CD4-positive, alpha-beta T cell (primary cell): ENCODE data around the gene NPPA. TPM values are rescaled to one million over a fixed set of nuclear protein-coding genes. Genes with fewer than 3 reads are reported as not detected.
A peak's percentile ranks its signal among the peaks of the same experiment; 100 is the strongest.

ENCODE experiments used
- ATAC-seq: fragments of 200-7000 bp; cut with Tn5 transposase; one replicate; pipeline ENCODE4 v1.10.0; 2022; ENCODE audit warnings: mild to moderate bottlenecking; ENCODE audit not compliant: poor library complexity
- CTCF ChIA-PET: fragments of 350-600 bp; sonication (Branson Sonifier 250); formaldehyde crosslinking; loops from one replicate; lab custom pipeline; 2021; ENCODE audit warnings: antibody characterized with exemption, inconsistent platforms; lab: Charles Lee
- POLR2A ChIA-PET: fragments of 350-600 bp; sonication (Branson Sonifier 250); formaldehyde crosslinking; loops from one replicate; lab custom pipeline; 2021; ENCODE audit warnings: antibody characterized with exemption, inconsistent platforms; lab: Charles Lee
- DNase-seq, 14 experiments: peaks; one replicate each; pipeline ENCODE4 v3.0.0-alpha.2; 2013 to 2020; ENCODE audit warnings: mixed read lengths in 2 of 14
- H3K27ac ChIP-seq, 2 donors: one replicate each; pipeline versions ENCODE4 v1.5.1 to v1.7.0; 2013; ENCODE audit warnings: low read length in 2 of 2, low read depth in 1 of 2, mild to moderate bottlenecking in 1 of 2
- H3K27me3 ChIP-seq, 2 experiments: 1 replicate in 1 of 2; 2 replicates in 1 of 2; pipeline versions ENCODE4 v1.6.1 to v1.7.0; 2013; ENCODE audit warnings: low read length in 2 of 2, control low read depth in 1 of 2, mild to moderate bottlenecking in 1 of 2, moderate library complexity in 1 of 2; ENCODE audit not compliant: insufficient read depth in 2 of 2, control insufficient read depth in 1 of 2
- H3K36me3 ChIP-seq: one replicate; pipeline ENCODE4 v1.6.1; 2013; ENCODE audit warnings: low read length, control low read depth; ENCODE audit not compliant: insufficient read depth
- H3K4me1 ChIP-seq: one replicate; pipeline ENCODE4 v1.6.1; 2013; ENCODE audit warnings: low read length, control low read depth; ENCODE audit not compliant: insufficient read depth
- H3K4me3 ChIP-seq: one replicate; pipeline ENCODE4 v1.5.1; 2013; ENCODE audit warnings: mild to moderate bottlenecking, low read length, moderate library complexity
- H3K9me3 ChIP-seq, 2 experiments: 1 replicate in 1 of 2; 2 replicates in 1 of 2; pipeline versions ENCODE4 v1.6.1 to v1.7.0; 2013; ENCODE audit warnings: low read length in 2 of 2, mild to moderate bottlenecking in 2 of 2, control low read depth in 1 of 2, moderate library complexity in 1 of 2; ENCODE audit not compliant: control insufficient read depth in 1 of 2, insufficient read depth in 1 of 2
- H3K27ac Mint-ChIP-seq: one replicate; pipeline ENCODE4 v1.8.0; 2020; ENCODE audit warnings: mixed read lengths
- H3K27me3 Mint-ChIP-seq: one replicate; pipeline ENCODE4 v1.8.0; 2021; ENCODE audit warnings: mixed read lengths
- H3K36me3 Mint-ChIP-seq: one replicate; pipeline ENCODE4 v1.8.0; 2021; ENCODE audit warnings: low read depth, mixed read lengths
- H3K4me1 Mint-ChIP-seq: one replicate; pipeline ENCODE4 v1.8.0; 2021; ENCODE audit warnings: low read depth, mixed read lengths
- H3K4me3 Mint-ChIP-seq: one replicate; pipeline ENCODE4 v1.8.0; 2020; ENCODE audit warnings: mild to moderate bottlenecking, mixed read lengths
- H3K9me3 Mint-ChIP-seq: one replicate; pipeline ENCODE4 v1.8.0; 2020; ENCODE audit warnings: mixed read lengths
- CTCF ChIP-seq: fragments of 200-600 bp; IDR thresholded peaks from one replicate; pipeline ENCODE4 v1.8.0; 2022; ENCODE audit warnings: antibody characterized with exemption, mild to moderate bottlenecking
- intact Hi-C, 2 experiments: fragments of 100-400 bp; cut with DNase I in 1 of 2; cut with micrococcal nuclease in 1 of 2; formaldehyde crosslinking; loops; one replicate each; pipeline versions ENCODE4 v1.15.1 to v1.9.0; 2023 to 2025; cut with DNase I, micrococcal nuclease
- total RNA-seq, 174 experiments: library from RNA in 2 of 174; stranded (reverse) in 2 of 174; gene quantifications; one replicate each; pipeline ENCODE4 v1.2.3 and lab custom pipeline; 2021 to 2026

Gene NPPA
- total RNA-seq, 2 experiments from 2014 or later = not detected

- ChIA-PET POLR2A (interaction anchor here (0.8 to 2.6 kb wide), 10 partner anchors 9 to 139 kb away, joined by 3 to 20 read pairs (median 5); partner anchors contain the start of genes AGTRAP and FBXO6), CTCF (interaction anchor here (0.8 to 1.2 kb wide), 3 partner anchors 83 to 153 kb away, joined by 3 to 4 read pairs (median 4); partner anchors contain the start of gene FBXO6)
Observed at GRCh38 chr1:11802973-11803885, 44.4 kb downstream of the NPPA start.

DNA sequence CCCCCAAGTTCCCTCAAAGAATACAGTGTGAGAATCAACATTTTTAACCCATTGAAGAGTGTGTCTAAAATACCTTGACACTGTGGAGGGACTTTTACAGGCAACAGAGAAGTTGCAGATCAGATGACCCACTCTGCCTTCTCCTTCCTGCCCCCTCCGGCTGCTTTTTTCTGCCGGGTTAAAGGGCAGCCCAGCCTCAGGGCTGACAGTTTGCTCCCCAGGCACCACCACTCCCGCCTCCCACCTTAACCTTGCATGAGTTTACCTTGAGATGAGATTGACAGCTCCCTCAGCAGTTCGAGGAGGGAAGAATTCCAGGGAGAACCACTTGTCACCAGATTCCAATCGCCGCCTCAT is 45.0 kb downstream of the NPPA start:
- CTCF ChIA-PET = interaction anchor here (1.0 to 1.2 kb wide), 2 partner anchors 139 to 152 kb away, joined by 4 read pairs; partner anchors contain the start of gene FBXO6
- ATAC-seq (no peak), DNase-seq (no peak)
- Mint-ChIP-seq H3K4me3 (peak overlapping the region; percentile 99), H3K4me1 (peaks cover 52% of the 10 kb centered on the region), H3K36me3 (peaks cover 46% of the 10 kb centered on the region), H3K27ac (peak overlapping the region; percentile 91), H3K9me3 (no peaks in the 10 kb centered on the region), H3K27me3 (no peaks in the 10 kb centered on the region)
- no peaks in the 10 kb centered on the region for H3K27me3 ChIP-seq
- H3K27ac ChIP-seq = peak overlapping the region in 1 of 2 donors; percentile 38
- peak overlapping the region; percentile 59 for H3K4me3 ChIP-seq
- peaks cover 60% of the 10 kb centered on the region for H3K4me1 ChIP-seq
- intact Hi-C loops = loop anchor here in 1 of 2 experiments (2.0 to 5.0 kb wide), 2 partner anchors 65 to 122 kb away; partner anchors contain the start of genes AGTRAP and MAD2L2
- H3K36me3 ChIP-seq = peaks cover 32% of the 10 kb centered on the region
- H3K9me3 ChIP-seq = no peaks in the 10 kb centered on the region
- POLR2A ChIA-PET = interaction anchor here (1.1 to 2.6 kb wide), 3 partner anchors 83 to 107 kb away, joined by 3 to 20 read pairs (median 11); no protein-coding TSS in a partner anchor
- no peak for TF ChIP-seq CTCF

More at GRCh38 chr1:11802973-11803885, 44.4 kb downstream of the NPPA start:
- H3K9me3 ChIP-seq = no peaks in the 10 kb centered on the region
- H3K4me1 ChIP-seq = peaks cover 60% of the 10 kb centered on the region
- H3K4me3 Mint-ChIP-seq = peak overlapping the region; percentile 99
- peak overlapping the region; percentile 59 for H3K4me3 ChIP-seq
- ATAC-seq (peak; percentile 35), DNase-seq (peak; percentile 38 to 90 (median 72))
- intact Hi-C loops = loop anchor here in 1 of 2 experiments (2.0 to 5.0 kb wide), 2 partner anchors 66 to 122 kb away; partner anchors contain the start of genes AGTRAP and MAD2L2
- H3K27me3 ChIP-seq = no peaks in the 10 kb centered on the region
- H3K27ac ChIP-seq = peak overlapping the region; percentile 4 to 38
- peaks cover 41% of the 10 kb centered on the region for H3K36me3 Mint-ChIP-seq
- H3K9me3 Mint-ChIP-seq = no peaks in the 10 kb centered on the region
- H3K4me1 Mint-ChIP-seq = peaks cover 58% of the 10 kb centered on the region
- TF ChIP-seq CTCF = no peak
- peak overlapping the region; percentile 91 for H3K27ac Mint-ChIP-seq
- no peaks in the 10 kb centered on the region for H3K27me3 Mint-ChIP-seq
- H3K36me3 ChIP-seq = peaks cover 30% of the 10 kb centered on the region

DNA sequence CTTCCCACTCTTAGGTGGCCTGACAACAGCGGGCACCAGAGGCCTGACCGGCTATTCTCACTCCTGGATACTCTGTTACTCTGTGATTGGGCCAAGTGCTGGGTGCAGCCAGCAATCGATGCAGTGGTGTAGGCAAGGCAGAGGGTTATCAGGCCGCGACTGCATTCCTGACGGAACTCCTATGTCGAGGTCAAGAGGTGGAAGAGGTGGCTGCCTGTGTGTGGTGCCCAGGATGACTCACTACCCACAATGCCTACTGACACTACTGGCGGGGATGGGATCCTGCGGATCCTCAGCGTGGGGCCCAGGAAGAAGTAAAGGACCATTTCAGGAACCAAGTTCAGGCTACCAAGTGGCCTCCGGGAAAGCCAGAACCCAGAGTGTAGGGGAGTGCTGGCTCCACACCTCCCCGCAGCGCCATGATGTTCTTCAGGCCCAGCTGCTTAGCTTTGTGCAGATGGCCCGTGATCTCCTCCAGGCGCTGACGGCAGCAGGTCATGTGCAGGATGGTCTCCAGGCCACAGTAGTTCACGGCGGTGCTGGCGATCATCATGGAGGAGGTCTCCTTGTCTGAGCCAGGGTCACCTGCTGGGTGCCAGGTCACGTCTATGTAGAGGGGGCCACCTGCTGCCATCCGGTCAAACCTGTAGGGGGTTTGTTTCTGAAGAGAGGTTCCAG is 46.7 kb downstream of the NPPA start:
- H3K27ac Mint-ChIP-seq = no peak overlapping the region
- no peak overlapping the region for H3K4me3 ChIP-seq
- peaks cover 35% of the 10 kb centered on the region for H3K4me1 Mint-ChIP-seq
- H3K36me3 Mint-ChIP-seq = peaks cover 51% of the 10 kb centered on the region
- no peak for TF ChIP-seq CTCF
- peaks cover 43% of the 10 kb centered on the region for H3K36me3 ChIP-seq
- no peak for ATAC-seq
- DNase-seq = no peak
- H3K4me1 ChIP-seq = peaks cover 47% of the 10 kb centered on the region
- intact Hi-C loops = loop anchor here in 1 of 2 experiments (5.0 kb wide), 1 partner anchor 64 kb away; the partner anchor contains the start of gene AGTRAP
- no peaks in the 10 kb centered on the region for H3K9me3 Mint-ChIP-seq
- no peaks in the 10 kb centered on the region for H3K9me3 ChIP-seq
- no peak overlapping the region for H3K4me3 Mint-ChIP-seq
- POLR2A ChIA-PET = no interaction called here
- no peaks in the 10 kb centered on the region for H3K27me3 Mint-ChIP-seq
- CTCF ChIA-PET = no interaction called here
- no peak overlapping the region for H3K27ac ChIP-seq
- no peaks in the 10 kb centered on the region for H3K27me3 ChIP-seq
